Neural cell (in vitro differentiated cells): ENCODE data around the gene TRPV3. TPM values are rescaled to one million over a fixed set of nuclear protein-coding genes. Genes with fewer than 3 reads are reported as not detected.

Experiments
- H2AFZ ChIP-seq: fragments of 200-600, 300-800 bp; sonication (generic), shearing (Covaris generic); 2 replicates; pipeline ENCODE4 v1.6.0; 2014; ENCODE audit warnings: low read depth, mild to moderate bottlenecking, antibody characterized with exemption, low read length, moderate library complexity
- H3F3A ChIP-seq: fragments of 200-600 bp; shearing (Covaris generic); 2 replicates; pipeline ENCODE4 v1.6.1; 2016; ENCODE audit warnings: mild to moderate bottlenecking, moderate library complexity, mixed read lengths, antibody characterized with exemption, low read length; ENCODE audit not compliant: insufficient read depth, poor library complexity, severe bottlenecking
- H3K27ac ChIP-seq: fragments of 200-600, 300-800 bp; sonication (generic), shearing (Covaris generic); 2 replicates; pipeline ENCODE4 v1.5.1; 2014; ENCODE audit warnings: mild to moderate bottlenecking, low read length, moderate library complexity
- H3K27me3 ChIP-seq: fragments of 300-800, 200-600 bp; sonication (generic), shearing (Covaris generic); 2 replicates; pipeline ENCODE4 v1.6.0; 2014; ENCODE audit warnings: mild to moderate bottlenecking, low read depth, low read length, moderate library complexity; ENCODE audit not compliant: insufficient read depth
- H3K36me3 ChIP-seq: fragments of 300-800, 200-600 bp; sonication (generic), shearing (Covaris generic); 2 replicates; pipeline ENCODE4 v1.5.1; 2014; ENCODE audit warnings: mild to moderate bottlenecking, antibody characterized with exemption, low read length, moderate library complexity; ENCODE audit not compliant: insufficient read depth
- H3K4me2 ChIP-seq: fragments of 300-800, 200-600 bp; sonication (generic), shearing (Covaris generic); 2 replicates; pipeline ENCODE4 v1.6.0; 2014; ENCODE audit warnings: mild to moderate bottlenecking, low read length
- H3K4me3 ChIP-seq: fragments of 300-800, 200-600 bp; sonication (generic), shearing (Covaris generic); 2 replicates; pipeline ENCODE4 v1.5.1; 2014; ENCODE audit warnings: mild to moderate bottlenecking, low read length, moderate library complexity
- H3K79me2 ChIP-seq: fragments of 200-600 bp; shearing (Covaris generic); replicated peaks from 2 replicates; pipeline ENCODE4 v1.6.0; 2014; ENCODE audit warnings: mild to moderate bottlenecking, low read length, moderate library complexity; ENCODE audit not compliant: insufficient read depth
- H3K9ac ChIP-seq: fragments of 300-800, 200-600 bp; sonication (generic), shearing (Covaris generic); 2 replicates; pipeline ENCODE4 v1.6.1; 2016; ENCODE audit warnings: mild to moderate bottlenecking, low read length, mixed read lengths
- H3K9me2 ChIP-seq: fragments of 200-600 bp; shearing (Covaris generic); 2 replicates; pipeline ENCODE4 v1.6.1; 2016; ENCODE audit warnings: mild to moderate bottlenecking, low read length, mixed read lengths; ENCODE audit not compliant: insufficient read depth
- H3K9me3 ChIP-seq: fragments of 200-600, 300-800 bp; sonication (generic), shearing (Covaris generic); 2 replicates; pipeline ENCODE4 v1.6.1; 2016; ENCODE audit warnings: mild to moderate bottlenecking, mixed run types, low read length, moderate library complexity, mixed read lengths
- H4K20me1 ChIP-seq: fragments of 200-600 bp; shearing (Covaris generic); 2 replicates; pipeline ENCODE4 v1.6.1; 2016; ENCODE audit warnings: mild to moderate bottlenecking, mixed run types; ENCODE audit not compliant: insufficient read depth
- EP300 ChIP-seq: fragments of 450-650 bp; conservative IDR thresholded peaks from 2 replicates; pipeline ENCODE4 v1.6.1; 2014; ENCODE audit warnings: antibody characterized with exemption, mild to moderate bottlenecking, moderate library complexity; ENCODE audit not compliant: poor library complexity, severe bottlenecking
- EZH2 ChIP-seq: fragments of 200-600, 300-800 bp; shearing (Covaris generic), sonication (generic); IDR thresholded peaks from 2 replicates; pipeline ENCODE4 v1.6.1; 2014; ENCODE audit warnings: antibody characterized with exemption, low read length, borderline replicate concordance, mild to moderate bottlenecking; ENCODE audit not compliant: insufficient read depth, poor library complexity, severe bottlenecking
- MXI1 ChIP-seq: fragments of 450-650 bp; conservative IDR thresholded peaks from 2 replicates; pipeline ENCODE4 v1.6.1; 2014; ENCODE audit warnings: antibody characterized with exemption, mild to moderate bottlenecking; ENCODE audit not compliant: poor library complexity, severe bottlenecking
- POLR2AphosphoS5 ChIP-seq: IDR thresholded peaks from 2 replicates; pipeline ENCODE4 v1.6.1; 2012
- RAD21 ChIP-seq: fragments of 450-650 bp; conservative IDR thresholded peaks from 2 replicates; pipeline ENCODE4 v1.6.1; 2014; ENCODE audit warnings: antibody characterized with exemption, mild to moderate bottlenecking, moderate library complexity
- SMC3 ChIP-seq: fragments of 450-650 bp; conservative IDR thresholded peaks from 2 replicates; pipeline ENCODE4 v1.6.1; 2014; ENCODE audit warnings: antibody characterized with exemption, mild to moderate bottlenecking, moderate library complexity; ENCODE audit not compliant: poor library complexity
- TAF1 ChIP-seq: IDR thresholded peaks from 2 replicates; pipeline ENCODE4 v1.6.1; 2012; ENCODE audit warnings: low read depth
- polyA plus RNA-seq: library from polyadenylated mRNA; depleted of rRNA; stranded (reverse); fragments of >200 nt; gene quantifications from 2 replicates; pipeline ENCODE4 v1.2.3, GENCODE V29; 2014
- TF ChIP-seq, protein P1 (sequence below): fragments of 450-650 bp; IDR thresholded peaks from 2 replicates; pipeline ENCODE4 v1.5.1; 2014; ENCODE audit warnings: antibody characterized with exemption, mild to moderate bottlenecking, moderate library complexity; ENCODE audit not compliant: poor library complexity, severe bottlenecking
- TF ChIP-seq, protein P2 (sequence below): IDR thresholded peaks from 2 replicates; pipeline ENCODE4 v1.6.1; 2012; ENCODE audit warnings: borderline replicate concordance

TRPV3 gene
- polyA plus RNA-seq, 1 donor from 2014 or later, result 0.19 TPM

DNA sequence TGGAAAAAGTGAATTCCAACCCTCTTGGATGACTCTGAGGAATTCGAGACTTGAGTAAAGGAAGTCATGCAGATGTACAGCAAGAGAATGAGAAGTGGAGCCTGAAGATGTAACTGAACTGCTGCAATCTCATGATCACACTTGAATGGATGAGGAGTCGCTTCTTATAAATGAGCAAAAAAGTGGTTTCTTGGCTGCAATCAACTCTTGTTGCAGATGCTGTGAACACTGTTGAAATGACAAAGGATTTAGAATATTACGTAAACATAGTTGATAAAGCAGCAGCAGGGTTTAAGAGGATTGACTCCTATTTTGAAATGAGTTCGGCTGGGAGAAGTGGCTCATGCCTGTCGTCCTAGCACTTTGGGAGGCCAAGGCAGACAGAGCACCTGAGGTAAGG is 56.3 kb downstream of the TRPV3 start:
- Histone ChIP-seq H4K20me1 (no peaks in the 10 kb centered on the region), H3K27me3 (no peaks in the 10 kb centered on the region), H3K4me3 (no peak overlapping the region), H3F3A (no peaks in the 10 kb centered on the region), H3K36me3 (no peaks in the 10 kb centered on the region), H3K4me2 (no peak overlapping the region), H3K27ac (no peak overlapping the region), H3K79me2 (no peaks in the 10 kb centered on the region), H3K9ac (no peak overlapping the region), H3K9me3 (no peaks in the 10 kb centered on the region), H2AFZ (no peak overlapping the region), H3K9me2 (no peaks in the 10 kb centered on the region)
- TF ChIP-seq MXI1, result no peak
- TF ChIP-seq SMC3, result no peak
- TF ChIP-seq RAD21, result no peak
- no peak for TF ChIP-seq POLR2AphosphoS5
- TF ChIP-seq EP300, result no peak
- TF ChIP-seq, protein P1, sequence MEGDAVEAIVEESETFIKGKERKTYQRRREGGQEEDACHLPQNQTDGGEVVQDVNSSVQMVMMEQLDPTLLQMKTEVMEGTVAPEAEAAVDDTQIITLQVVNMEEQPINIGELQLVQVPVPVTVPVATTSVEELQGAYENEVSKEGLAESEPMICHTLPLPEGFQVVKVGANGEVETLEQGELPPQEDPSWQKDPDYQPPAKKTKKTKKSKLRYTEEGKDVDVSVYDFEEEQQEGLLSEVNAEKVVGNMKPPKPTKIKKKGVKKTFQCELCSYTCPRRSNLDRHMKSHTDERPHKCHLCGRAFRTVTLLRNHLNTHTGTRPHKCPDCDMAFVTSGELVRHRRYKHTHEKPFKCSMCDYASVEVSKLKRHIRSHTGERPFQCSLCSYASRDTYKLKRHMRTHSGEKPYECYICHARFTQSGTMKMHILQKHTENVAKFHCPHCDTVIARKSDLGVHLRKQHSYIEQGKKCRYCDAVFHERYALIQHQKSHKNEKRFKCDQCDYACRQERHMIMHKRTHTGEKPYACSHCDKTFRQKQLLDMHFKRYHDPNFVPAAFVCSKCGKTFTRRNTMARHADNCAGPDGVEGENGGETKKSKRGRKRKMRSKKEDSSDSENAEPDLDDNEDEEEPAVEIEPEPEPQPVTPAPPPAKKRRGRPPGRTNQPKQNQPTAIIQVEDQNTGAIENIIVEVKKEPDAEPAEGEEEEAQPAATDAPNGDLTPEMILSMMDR, result no peak
- TF ChIP-seq TAF1, result no peak
- TF ChIP-seq, protein P2, sequence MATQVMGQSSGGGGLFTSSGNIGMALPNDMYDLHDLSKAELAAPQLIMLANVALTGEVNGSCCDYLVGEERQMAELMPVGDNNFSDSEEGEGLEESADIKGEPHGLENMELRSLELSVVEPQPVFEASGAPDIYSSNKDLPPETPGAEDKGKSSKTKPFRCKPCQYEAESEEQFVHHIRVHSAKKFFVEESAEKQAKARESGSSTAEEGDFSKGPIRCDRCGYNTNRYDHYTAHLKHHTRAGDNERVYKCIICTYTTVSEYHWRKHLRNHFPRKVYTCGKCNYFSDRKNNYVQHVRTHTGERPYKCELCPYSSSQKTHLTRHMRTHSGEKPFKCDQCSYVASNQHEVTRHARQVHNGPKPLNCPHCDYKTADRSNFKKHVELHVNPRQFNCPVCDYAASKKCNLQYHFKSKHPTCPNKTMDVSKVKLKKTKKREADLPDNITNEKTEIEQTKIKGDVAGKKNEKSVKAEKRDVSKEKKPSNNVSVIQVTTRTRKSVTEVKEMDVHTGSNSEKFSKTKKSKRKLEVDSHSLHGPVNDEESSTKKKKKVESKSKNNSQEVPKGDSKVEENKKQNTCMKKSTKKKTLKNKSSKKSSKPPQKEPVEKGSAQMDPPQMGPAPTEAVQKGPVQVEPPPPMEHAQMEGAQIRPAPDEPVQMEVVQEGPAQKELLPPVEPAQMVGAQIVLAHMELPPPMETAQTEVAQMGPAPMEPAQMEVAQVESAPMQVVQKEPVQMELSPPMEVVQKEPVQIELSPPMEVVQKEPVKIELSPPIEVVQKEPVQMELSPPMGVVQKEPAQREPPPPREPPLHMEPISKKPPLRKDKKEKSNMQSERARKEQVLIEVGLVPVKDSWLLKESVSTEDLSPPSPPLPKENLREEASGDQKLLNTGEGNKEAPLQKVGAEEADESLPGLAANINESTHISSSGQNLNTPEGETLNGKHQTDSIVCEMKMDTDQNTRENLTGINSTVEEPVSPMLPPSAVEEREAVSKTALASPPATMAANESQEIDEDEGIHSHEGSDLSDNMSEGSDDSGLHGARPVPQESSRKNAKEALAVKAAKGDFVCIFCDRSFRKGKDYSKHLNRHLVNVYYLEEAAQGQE, result no peak
- no peak for TF ChIP-seq EZH2

DNA sequence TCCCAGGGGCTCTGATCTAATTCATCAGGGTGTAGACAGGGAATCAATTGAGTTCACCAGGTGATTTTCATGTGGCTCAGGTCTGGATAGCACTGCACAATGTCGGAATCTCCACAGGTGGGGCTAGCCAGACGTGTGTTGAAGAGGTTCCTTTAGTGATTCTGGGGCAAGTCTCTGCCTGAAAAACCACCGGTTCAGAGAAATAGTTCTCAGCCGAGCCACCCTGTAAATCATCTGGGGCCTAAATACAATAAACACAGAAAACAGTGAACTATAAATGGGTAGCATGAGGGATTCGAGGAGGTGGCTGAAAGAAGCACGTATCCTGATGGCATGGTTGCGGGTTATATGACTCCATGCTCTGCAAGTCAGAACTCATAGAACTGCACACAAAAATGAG is 60.5 kb downstream of the TRPV3 start:
- TF ChIP-seq, protein P2, result no peak
- TF ChIP-seq RAD21, result no peak
- H3K27ac ChIP-seq, result no peak overlapping the region
- H3K4me2 ChIP-seq, result no peak overlapping the region
- H3K27me3 ChIP-seq, result no peaks in the 10 kb centered on the region
- H3K9me3 ChIP-seq, result no peaks in the 10 kb centered on the region
- H3K9ac ChIP-seq, result no peak overlapping the region
- no peaks in the 10 kb centered on the region for H4K20me1 ChIP-seq
- no peaks in the 10 kb centered on the region for H3K9me2 ChIP-seq
- no peak overlapping the region for H2AFZ ChIP-seq
- no peak overlapping the region for H3K4me3 ChIP-seq
- no peaks in the 10 kb centered on the region for H3K79me2 ChIP-seq
- no peaks in the 10 kb centered on the region for H3K36me3 ChIP-seq
- H3F3A ChIP-seq, result no peaks in the 10 kb centered on the region
